ENCODE measurements around the gene CCNJL. TPM values are rescaled to one million over a fixed set of nuclear protein-coding genes. Genes with fewer than 3 reads are reported as not detected.

Gene CCNJL
- polyA plus RNA-seq, 4 donors: 6.9 to 9.5 (median 8.3) TPM

GRCh38 chr5:160296496-160296895 lies 15.9 kb downstream of the CCNJL start:
- no peak for DNase-seq (ENCODE audit: low read depth in 4 of 4, low spot score in 2 of 4)

- DNase-seq (ENCODE audit: low read depth in 4 of 4, low spot score in 2 of 4): no peak
These were observed 18.3 kb downstream of the CCNJL start for GRCh38 chr5:160293901-160294561.

- DNase-seq (ENCODE audit: low read depth in 4 of 4, low spot score in 2 of 4): no peak
These were observed 19.0 kb downstream of the CCNJL start for GRCh38 chr5:160293386-160293785.

- DNase-seq (ENCODE audit: low read depth in 4 of 4, low spot score in 2 of 4): no peak
These were observed 20.9 kb downstream of the CCNJL start for GRCh38 chr5:160291467-160291866.

- no peak for DNase-seq (ENCODE audit: low read depth in 4 of 4, low spot score in 2 of 4)
These were observed 21.6 kb downstream of the CCNJL start for GRCh38 chr5:160290751-160291150.

GRCh38 chr5:160289721-160290120 lies 22.6 kb downstream of the CCNJL start:
- DNase-seq (ENCODE audit: low read depth in 4 of 4, low spot score in 2 of 4): no peak

- no peak for DNase-seq (ENCODE audit: low read depth in 4 of 4, low spot score in 2 of 4)
These were observed 23.1 kb downstream of the CCNJL start for GRCh38 chr5:160289356-160289651.

GRCh38 chr5:160287378-160288051 lies 24.8 kb downstream of the CCNJL start:
- DNase-seq (ENCODE audit: low read depth in 4 of 4, low spot score in 2 of 4): no peak

- DNase-seq (ENCODE audit: low read depth in 4 of 4, low spot score in 2 of 4): no peak
These were observed 25.4 kb downstream of the CCNJL start for GRCh38 chr5:160286947-160287346.

GRCh38 chr5:160285316-160285715 lies 27.0 kb downstream of the CCNJL start:
- no peak for DNase-seq (ENCODE audit: low read depth in 4 of 4, low spot score in 2 of 4)

GRCh38 chr5:160284291-160284873 lies 28.0 kb downstream of the CCNJL start:
- no peak for DNase-seq (ENCODE audit: low read depth in 4 of 4, low spot score in 2 of 4)

GRCh38 chr5:160281275-160281674 lies 31.1 kb downstream of the CCNJL start:
- no peak for DNase-seq (ENCODE audit: low read depth in 4 of 4, low spot score in 2 of 4)

GRCh38 chr5:160280384-160281095 lies 31.8 kb downstream of the CCNJL start:
- no peak for DNase-seq (ENCODE audit: low read depth in 4 of 4, low spot score in 2 of 4)

GRCh38 chr5:160278343-160278742 lies 34.0 kb downstream of the CCNJL start:
- no peak for DNase-seq (ENCODE audit: low read depth in 4 of 4, low spot score in 2 of 4)

GRCh38 chr5:160274483-160274931 lies 37.9 kb downstream of the CCNJL start:
- DNase-seq (ENCODE audit: low read depth in 4 of 4, low spot score in 2 of 4): no peak

GRCh38 chr5:160272889-160273288 lies 39.5 kb downstream of the CCNJL start:
- DNase-seq (ENCODE audit: low read depth in 4 of 4, low spot score in 2 of 4): no peak

GRCh38 chr5:160272264-160272663 lies 40.1 kb downstream of the CCNJL start:
- DNase-seq (ENCODE audit: low read depth in 4 of 4, low spot score in 2 of 4): no peak

GRCh38 chr5:160271836-160272235 lies 40.5 kb downstream of the CCNJL start:
- DNase-seq (ENCODE audit: low read depth in 4 of 4, low spot score in 2 of 4): no peak

GRCh38 chr5:160271396-160271795 lies 41.0 kb downstream of the CCNJL start:
- DNase-seq (ENCODE audit: low read depth in 4 of 4, low spot score in 2 of 4): peak in 1 of 4 donors; percentile 42

- no peak for DNase-seq (ENCODE audit: low read depth in 4 of 4, low spot score in 2 of 4)
These were observed 41.7 kb downstream of the CCNJL start for GRCh38 chr5:160270704-160271103.

GRCh38 chr5:160269017-160269416 lies 43.3 kb downstream of the CCNJL start:
- no peak for DNase-seq (ENCODE audit: low read depth in 4 of 4, low spot score in 2 of 4)
